GM19239 (cell line): ENCODE results near the gene KRT84.
"Not testable (repeated sequence)": the region's sequence is repeated elsewhere in the genome, so short reads cannot be mapped to it uniquely, and the experiment has no call there.

ENCODE experiments used
- DNase-seq: peaks from one replicate; pipeline ENCODE4 v3.0.0; 2011; ENCODE audit warnings: low spot score; ENCODE audit not compliant: insufficient read length
- FAIRE-seq: peaks from 2 replicates; lab custom pipeline; 2011; peaks lifted over from hg19 to GRCh38; lab: Jason Lieb, UNC

The KRT84 gene

GRCh38 chr12:52413202-52413601 lies 27.8 kb upstream of the KRT84 start:
- no peak for DNase-seq
- no peak for FAIRE-seq

GRCh38 chr12:52411815-52412214 lies 26.4 kb upstream of the KRT84 start:
- FAIRE-seq (no peak), DNase-seq (no peak)

DNA sequence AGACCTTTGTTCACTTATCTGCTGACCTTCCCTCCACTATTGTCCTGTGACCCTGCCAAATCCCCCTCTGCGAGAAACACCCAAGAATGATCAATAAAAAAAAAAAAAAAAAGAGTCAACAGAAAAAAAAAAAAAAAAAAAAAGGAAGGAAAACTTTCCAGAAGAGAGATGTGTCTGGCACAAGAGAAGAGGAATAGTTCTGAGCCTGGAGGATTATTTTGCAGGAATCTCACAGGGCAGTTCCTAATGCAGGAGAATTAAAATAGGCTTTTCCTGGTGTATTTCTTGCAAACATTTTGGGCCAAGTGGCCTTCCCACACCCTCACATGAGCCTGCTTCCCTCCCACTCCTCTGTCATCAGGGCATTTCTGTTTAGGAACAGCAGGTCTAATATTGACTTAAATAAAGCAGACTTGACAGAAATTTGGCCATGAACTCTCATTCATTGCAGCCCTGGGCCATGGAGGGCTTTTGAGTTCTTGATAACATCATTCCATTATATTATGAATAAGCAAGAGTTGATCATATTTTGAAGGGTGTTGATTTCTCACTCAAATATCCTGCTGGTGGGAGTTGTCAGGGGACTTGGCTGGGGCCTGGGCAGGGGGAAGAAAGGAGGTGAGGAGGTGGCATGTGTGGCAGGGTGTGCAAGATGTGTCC lies 25.3 kb upstream of the KRT84 start:
- not testable (repeated sequence) for FAIRE-seq, DNase-seq

DNA sequence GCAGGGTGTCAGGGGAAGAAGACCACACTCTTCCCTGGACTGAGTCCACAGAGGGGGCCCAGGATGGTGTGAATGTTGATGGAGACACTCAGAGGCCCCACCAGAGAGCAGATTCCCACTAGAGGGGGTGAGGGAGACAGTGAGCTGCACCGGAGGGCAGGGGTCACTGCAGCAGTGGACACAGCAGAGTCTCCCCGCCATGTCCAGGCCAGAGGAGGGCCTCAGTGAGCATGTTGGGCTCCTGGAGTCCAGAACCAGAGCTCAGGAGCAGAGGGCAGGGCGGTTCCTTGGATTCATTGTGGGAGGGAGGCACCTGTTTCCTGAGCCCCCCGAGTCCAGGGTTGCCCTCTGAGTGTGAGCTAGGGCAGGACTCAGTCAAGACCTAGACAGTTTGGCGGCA lies 22.5 kb upstream of the KRT84 start:
- no peak for FAIRE-seq

DNA sequence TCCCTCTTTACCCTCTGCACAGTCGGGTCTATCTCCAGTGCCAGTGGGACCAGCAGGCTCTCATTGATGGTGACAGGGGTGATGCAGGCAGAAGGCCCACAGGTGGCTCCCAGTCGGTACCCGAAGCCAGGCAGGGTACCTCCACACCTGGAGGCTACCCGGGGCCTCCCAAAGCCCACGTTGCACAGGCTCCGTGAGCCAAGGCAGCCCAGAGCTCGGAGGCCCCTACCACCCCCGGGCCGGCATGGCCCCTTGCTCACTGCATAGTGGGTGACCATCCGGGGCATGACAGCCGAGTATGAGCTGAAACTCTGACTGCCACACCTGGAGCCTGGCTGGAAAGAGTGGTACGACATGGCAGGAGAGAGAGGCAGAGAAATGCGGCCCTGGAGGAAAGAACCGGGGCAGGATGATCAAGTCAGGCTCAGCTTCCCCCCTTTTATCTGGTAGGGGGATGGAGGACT lies 20.5 kb upstream of the KRT84 start, which contains the start of gene KRT82:
Gene KRT82 (minus strand): TSS at position 414 of the 464 bp plus-strand sequence. CDS start 58 bp downstream, at position 356.
- DNase-seq: no peak
- no peak for FAIRE-seq

More for the DNA sequence above, 22.5 kb upstream of the KRT84 start:
- DNase-seq: no peak

DNA sequence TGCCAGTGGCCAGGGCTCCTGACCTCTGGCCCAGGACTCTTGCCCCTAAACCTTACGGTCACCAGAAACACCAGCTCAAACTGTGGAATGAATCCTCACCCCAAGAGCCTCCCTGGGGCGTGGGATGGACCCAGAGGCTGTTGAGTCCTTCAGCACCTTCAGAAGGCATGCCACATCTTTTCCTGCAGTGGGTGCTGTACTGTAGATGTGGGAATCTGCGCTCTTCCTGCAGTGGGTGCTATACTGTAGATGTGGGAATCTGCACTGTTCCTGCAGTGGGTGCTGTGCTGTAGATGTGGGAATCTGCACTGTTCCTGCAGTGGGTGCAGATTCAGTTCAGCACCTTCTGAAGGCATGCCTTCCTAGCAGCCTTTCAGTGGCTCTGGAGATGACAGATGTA lies 19.5 kb upstream of the KRT84 start:
- FAIRE-seq (no peak), DNase-seq (no peak)

DNA sequence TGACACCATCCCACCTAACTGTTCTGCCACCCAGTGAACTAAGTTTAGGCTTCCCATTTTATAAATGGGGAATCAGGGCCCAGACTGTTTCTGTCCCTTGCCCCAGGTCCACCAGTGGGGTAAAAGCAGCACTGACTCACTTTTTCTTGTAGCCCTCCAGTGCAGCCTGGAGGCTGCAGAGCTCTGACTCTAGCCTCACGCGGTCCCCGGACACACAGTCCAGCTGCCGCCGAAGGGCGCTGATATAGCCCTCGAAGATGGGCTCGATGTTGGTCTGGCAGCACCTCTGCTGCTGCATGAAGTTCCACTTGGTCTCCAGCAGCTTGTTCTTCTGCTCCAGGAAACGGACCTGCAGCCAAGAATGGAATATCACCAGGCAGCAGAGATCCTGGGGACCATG lies 18.1 kb upstream of the KRT84 start:
- FAIRE-seq: no peak
- no peak for DNase-seq

GRCh38 chr12:52402873-52403540 lies 17.6 kb upstream of the KRT84 start:
- no peak for FAIRE-seq
- no peak for DNase-seq

GRCh38 chr12:52402377-52402776 lies 16.9 kb upstream of the KRT84 start:
- no peak for FAIRE-seq
- no peak for DNase-seq

GRCh38 chr12:52401926-52402325 lies 16.5 kb upstream of the KRT84 start:
- no peak for DNase-seq
- FAIRE-seq: no peak

DNA sequence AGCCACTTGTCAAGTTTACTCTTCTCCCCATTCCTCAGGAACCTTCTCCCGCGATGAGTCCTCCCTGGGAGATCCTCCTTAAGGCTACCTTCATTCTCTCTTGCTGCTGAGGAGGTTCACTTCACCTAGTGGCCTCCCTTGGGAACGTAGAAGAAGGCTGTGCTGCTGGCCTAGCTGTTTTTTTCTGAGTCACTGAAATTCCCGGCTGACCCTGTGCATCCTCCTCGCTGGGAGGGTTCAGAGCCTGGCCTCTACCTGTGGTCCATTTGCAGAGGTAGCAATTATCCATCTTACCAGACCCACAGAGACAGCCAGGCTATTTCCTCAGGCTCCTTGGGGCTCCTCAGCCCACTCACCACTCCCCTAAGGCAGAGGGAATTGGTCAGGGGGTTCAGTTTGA lies 16.1 kb upstream of the KRT84 start:
- no peak for FAIRE-seq
- no peak for DNase-seq

- no peak for DNase-seq
- no peak for FAIRE-seq
Measured at GRCh38 chr12:52400906-52401305, 15.5 kb upstream of the KRT84 start.

DNA sequence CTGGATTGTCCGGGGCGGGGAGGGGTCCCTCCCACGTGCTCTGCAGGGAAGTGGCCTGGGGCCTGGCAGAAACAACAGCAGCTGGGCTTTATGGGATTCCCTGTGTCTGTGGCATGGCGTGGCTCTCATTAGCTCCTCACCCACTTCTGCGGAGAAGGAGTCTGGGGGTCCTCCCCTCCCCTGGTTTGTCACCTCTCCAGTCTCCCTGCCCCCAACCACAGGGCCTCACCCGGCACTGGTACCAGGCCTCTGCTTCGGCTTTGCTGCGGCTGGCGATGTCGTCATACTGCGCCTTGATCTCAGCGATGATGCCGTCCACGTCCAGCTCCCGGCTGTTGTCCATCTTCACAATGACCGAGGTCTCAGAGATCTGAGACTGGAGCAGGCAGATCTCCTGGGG lies 14.3 kb upstream of the KRT84 start:
- no peak for FAIRE-seq
- DNase-seq: no peak

GRCh38 chr12:52398176-52398575 lies 12.7 kb upstream of the KRT84 start:
- FAIRE-seq (no peak), DNase-seq (no peak)

DNA sequence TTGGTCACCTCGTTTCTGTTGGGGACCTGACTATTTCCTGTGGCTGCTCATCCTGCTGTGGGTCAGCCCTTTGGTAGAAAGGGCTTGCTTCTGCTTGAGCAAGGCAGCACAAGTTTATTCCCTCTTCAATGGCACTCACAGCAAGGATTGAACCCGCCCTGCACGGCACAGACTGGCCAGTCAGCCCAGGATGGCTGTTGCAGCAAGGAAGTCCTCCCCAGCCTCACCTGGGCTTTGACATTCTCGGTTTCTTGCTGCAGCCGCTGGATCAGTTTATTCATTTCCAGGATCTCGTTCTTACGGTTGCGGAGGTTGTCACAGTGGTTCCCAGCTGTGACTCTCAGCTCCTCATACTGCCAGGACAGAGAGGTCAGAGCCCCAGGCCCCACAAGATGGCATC lies 11.2 kb upstream of the KRT84 start:
- no peak for FAIRE-seq
- no peak for DNase-seq

- FAIRE-seq: no peak
- no peak for DNase-seq
Measured at GRCh38 chr12:52395761-52396434, 10.4 kb upstream of the KRT84 start.

- no peak for DNase-seq
- FAIRE-seq: no peak
Measured at GRCh38 chr12:52394836-52395405, 9.5 kb upstream of the KRT84 start.

DNA sequence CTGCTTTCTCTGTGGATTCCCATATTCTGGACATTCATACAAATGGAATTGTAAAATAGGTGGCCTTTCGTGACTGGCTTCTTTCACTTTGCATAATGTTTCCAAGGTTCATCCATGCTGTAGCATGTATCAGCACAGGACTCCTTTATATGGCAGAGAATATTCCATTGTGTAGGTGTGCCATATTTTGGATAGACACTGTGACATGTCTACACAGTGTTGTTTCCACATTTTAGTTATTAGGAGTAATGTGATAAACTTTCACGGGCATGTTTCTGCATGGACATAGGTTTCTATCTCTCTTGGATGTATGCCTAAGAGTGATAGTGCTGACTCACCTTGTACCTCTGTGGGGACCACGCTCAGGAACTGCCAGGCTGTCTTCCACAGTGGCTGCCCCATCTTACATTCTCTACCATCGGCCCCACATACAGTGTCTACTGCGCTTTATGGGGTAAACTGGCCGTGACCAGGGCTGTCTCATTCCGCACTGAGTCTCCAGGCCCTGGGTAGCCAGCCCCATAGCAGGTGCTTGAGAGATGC lies 7.1 kb upstream of the KRT84 start:
- DNase-seq: no peak
- FAIRE-seq: no peak

- DNase-seq (no peak), FAIRE-seq (no peak)
Measured at GRCh38 chr12:52391618-52392002, 6.2 kb upstream of the KRT84 start.

GRCh38 chr12:52390739-52391617 lies 5.5 kb upstream of the KRT84 start:
- no peak for FAIRE-seq
- no peak for DNase-seq
